ENCODE measurements around the gene MROH9. TPM values are rescaled to one million over a fixed set of nuclear protein-coding genes. Genes with fewer than 3 reads are reported as not detected.

The MROH9 gene
- total and polyA plus RNA-seq, 2 experiments from 2014 or later, result 0.06 TPM; not detected in 1

GRCh38 chr1:170893655-170894297, 41.6 kb upstream of the MROH9 start:
- Histone ChIP-seq H4K20me1 (replicated peaks; ENCODE audit: insufficient read depth) (no peaks in the 10 kb centered on the region), H3K36me3 (ENCODE audit: insufficient read depth) (no peaks in the 10 kb centered on the region), H3F3A (replicated peaks; ENCODE audit: low read depth) (no peaks in the 10 kb centered on the region), H3K27ac (ENCODE audit: low read depth) (no peak overlapping the region), H3K79me2 (replicated peaks; ENCODE audit: insufficient read depth) (no peaks in the 10 kb centered on the region), H3K4me2 (no peak overlapping the region), H3K4me1 (ENCODE audit: insufficient read depth) (no peaks in the 10 kb centered on the region), H3K27me3 (ENCODE audit: insufficient read depth) (no peaks in the 10 kb centered on the region), H2AFZ (peak overlapping the region; percentile 9; the same call in 1 of the 2 replicates), H3K4me3 (no peak overlapping the region), H3K9me2 (ENCODE audit: insufficient read depth) (no peaks in the 10 kb centered on the region)
- ATAC-seq (no peak; the same call in 2 of the 3 replicates), DNase-seq (ENCODE audit: low spot score) (no peak)
- Mint-ChIP-seq H3K4me3 (no peak overlapping the region), H3K9me3 (no peaks in the 10 kb centered on the region), H3K27ac (no peak overlapping the region), H3K4me1 (peaks cover 5% of the 10 kb centered on the region; the same call in 1 of the 3 replicates), H3K27me3 (ENCODE audit: insufficient read depth, low read depth, poor library complexity) (no peaks in the 10 kb centered on the region), H3K36me3 (ENCODE audit: low read depth) (no peaks in the 10 kb centered on the region)
- no peak for TF ChIP-seq POLR2AphosphoS5 (IDR thresholded peaks at IDR 0.05; ENCODE audit: low read depth)
- no peak for TF ChIP-seq EZH2phosphoT487 (IDR thresholded peaks at IDR 0.05; ENCODE audit: unreplicated experiment)
- TF ChIP-seq STAT1 (IDR thresholded peaks at IDR 0.05; ENCODE audit: unreplicated experiment), result no peak
- TF ChIP-seq NANOG (IDR thresholded peaks at IDR 0.05; ENCODE audit: borderline replicate concordance), result no peak
- no peak for TF ChIP-seq ZNF331 (CRISPR knock-in tag; IDR thresholded peaks at IDR 0.05; ENCODE audit: low read depth)
- TF ChIP-seq EZH2 (IDR thresholded peaks at IDR 0.05; ENCODE audit: low read depth, unreplicated experiment), result no peak
- no peak for TF ChIP-seq CTCF (conservative IDR thresholded peaks at IDR 0.05; ENCODE audit: low read depth in 2 of 2)
- TF ChIP-seq JUNB (IDR thresholded peaks at IDR 0.05; ENCODE audit: unreplicated experiment), result no peak
- TF ChIP-seq ZNF462 (CRISPR knock-in tag; IDR thresholded peaks at IDR 0.05), result no peak
- no peak for TF ChIP-seq REST (IDR thresholded peaks at IDR 0.05; ENCODE audit: unreplicated experiment)
- no peak for TF ChIP-seq ETS1 (IDR thresholded peaks at IDR 0.05)
- TF ChIP-seq ZNF114 (CRISPR knock-in tag; IDR thresholded peaks at IDR 0.05), result no peak
- no peak for TF ChIP-seq CREB1 (CRISPR knock-in tag; IDR thresholded peaks at IDR 0.05; ENCODE audit: low read depth)

Data from GM23338 (cell line).